Superior temporal gyrus (tissue), 1 donor: ENCODE data around the gene FKBP1B.
"Not testable (repeated sequence)": the region's sequence is repeated elsewhere in the genome, so short reads cannot be mapped to it uniquely, and the experiment has no call there.

Experiments
- DNase-seq: peaks from one replicate; pipeline ENCODE4 v3.0.0-alpha.2; 2016; ENCODE audit errors: extremely low spot score

Gene FKBP1B

DNA sequence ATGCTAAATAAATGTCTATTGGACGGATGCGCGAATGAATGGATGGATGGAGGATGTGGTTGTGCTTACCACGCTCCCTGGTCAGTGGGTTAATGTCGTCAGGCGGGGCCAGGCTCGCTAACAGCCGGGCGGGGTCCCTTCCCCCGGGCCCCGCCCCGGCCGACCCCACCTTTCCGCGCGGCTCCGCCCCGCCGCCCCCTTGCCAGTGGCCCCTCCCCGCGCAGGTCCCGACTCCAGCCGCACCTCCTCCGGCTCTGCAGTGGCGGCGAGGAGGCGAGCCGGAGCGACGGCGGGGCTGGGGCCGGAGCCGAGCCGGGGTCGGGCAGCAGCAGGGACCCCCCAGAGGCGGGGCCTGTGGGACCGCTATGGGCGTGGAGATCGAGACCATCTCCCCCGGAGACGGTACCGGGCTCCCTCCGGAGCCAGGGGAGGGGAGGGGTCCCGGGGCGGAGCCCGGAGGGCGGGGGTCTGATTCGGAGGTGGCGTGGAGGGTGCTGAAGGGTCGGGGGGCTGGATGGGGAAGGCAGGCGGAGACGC, at the start of gene FKBP1B:
TSS of gene FKBP1B (plus strand) at position 257 of the 537 bp plus-strand sequence. CDS start at position 366, 109 bp downstream.
- DNase-seq = no peak

DNA sequence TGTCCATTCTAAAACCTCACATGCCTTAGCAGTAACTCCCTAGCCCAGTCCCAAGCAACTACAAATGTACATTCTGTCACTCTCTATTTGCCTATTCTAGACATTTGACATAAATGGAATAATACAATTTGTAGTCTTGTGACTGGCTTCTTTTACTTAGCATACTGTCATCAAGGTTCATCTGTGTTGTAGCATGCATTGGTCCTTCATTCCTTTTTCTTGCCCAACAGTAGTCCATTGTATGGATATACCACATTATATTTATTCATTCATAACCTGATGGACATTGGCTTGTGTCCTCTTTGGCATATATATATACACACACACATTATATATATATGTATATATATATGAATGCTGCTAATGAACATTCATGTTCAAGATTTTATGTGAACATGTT, 41.8 kb upstream of the FKBP1B start:
- no peak for DNase-seq

DNA sequence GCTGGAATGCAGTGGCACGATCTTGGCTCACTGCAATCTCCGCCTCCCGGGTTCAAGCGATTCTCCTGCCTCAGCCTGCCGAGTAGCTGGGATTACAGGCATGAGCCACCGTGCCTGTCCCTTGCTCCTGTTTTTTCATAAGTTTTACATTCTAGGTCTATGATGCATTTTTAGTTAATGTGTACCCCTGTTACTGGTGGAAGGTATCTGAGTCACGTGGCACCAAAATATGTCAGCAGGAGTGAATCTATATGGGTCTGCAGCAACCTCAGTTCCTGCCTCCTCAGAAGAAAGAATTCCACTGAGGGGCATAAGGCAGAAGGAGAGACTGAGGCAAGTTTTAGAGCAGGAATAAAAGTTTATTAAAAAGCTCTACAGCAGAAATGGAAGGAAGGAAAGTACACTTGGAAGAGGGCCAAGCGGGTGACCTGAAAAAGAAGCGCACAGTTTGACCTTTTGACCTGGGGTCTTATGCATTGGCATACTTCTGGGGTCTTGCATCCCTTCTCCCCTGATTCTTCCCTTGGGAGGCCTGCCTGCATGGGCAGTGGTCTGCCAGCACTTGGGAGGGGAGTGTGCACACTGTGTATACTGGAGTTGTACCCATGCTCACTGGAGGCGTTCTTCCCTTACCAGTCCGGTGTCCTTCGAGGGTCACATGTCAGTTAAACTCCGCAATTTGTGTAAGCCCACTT, 40.7 kb upstream of the FKBP1B start:
- no peak for DNase-seq

DNA sequence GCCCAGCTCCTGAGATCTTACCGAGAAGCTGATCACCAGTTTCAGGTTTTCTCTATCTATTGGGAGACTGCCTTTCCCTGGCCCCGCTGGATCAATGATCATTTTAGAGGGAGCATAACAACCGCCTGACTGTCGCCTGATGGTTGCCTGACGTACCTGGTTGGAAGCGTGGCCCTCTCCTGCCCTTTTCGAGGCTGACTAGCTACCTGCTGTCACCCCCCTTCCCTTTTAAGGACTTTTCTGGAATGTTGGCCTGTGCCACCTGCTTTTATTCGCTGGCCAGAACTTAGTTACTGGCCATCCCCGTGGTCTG, 40.2 kb upstream of the FKBP1B start:
- no peak for DNase-seq

DNA sequence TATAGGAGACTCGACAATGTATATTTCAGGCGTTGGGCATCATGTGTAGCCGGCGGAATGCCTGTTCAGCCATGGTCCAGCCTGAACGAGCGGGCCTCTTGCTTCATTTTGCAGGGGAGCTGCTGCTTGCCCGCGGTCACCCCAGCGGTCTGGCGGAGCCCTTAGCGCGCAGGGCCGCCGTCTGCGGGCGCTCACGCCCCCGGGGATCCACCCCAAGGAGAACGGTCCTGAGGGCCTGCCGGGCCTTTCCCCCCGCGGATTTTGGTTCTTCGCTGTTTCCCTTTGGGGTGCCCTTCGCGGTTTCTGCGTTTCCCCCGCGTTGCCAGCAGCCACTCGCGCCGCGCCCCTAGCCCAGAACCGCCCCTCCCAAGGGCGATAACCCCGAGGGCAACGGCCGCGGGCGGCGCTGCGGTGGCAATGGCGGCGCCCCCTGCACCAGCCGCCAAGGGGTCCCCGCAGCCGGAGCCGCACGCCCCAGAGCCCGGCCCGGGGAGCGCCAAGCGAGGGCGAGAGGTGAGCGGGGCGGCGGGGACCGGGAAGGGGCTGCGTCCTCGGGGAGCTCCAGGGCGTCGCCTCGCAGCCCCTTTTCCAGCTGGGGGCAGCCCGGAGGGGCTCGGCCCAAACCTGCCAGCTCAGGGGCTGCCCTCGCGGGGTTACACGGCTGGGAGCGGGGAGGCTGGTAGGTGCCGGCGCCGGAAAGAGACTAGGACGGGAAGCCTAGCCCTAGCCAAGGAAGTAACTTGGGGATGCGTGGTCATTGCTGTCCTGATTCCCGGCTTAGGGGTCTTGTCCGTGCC, 39.7 kb upstream of the FKBP1B start, which contains the start of gene MFSD2B:
TSS of gene MFSD2B (plus strand) at position 406 of the 797 bp plus-strand sequence. CDS start at position 418, 12 bp downstream.
- no peak for DNase-seq

DNA sequence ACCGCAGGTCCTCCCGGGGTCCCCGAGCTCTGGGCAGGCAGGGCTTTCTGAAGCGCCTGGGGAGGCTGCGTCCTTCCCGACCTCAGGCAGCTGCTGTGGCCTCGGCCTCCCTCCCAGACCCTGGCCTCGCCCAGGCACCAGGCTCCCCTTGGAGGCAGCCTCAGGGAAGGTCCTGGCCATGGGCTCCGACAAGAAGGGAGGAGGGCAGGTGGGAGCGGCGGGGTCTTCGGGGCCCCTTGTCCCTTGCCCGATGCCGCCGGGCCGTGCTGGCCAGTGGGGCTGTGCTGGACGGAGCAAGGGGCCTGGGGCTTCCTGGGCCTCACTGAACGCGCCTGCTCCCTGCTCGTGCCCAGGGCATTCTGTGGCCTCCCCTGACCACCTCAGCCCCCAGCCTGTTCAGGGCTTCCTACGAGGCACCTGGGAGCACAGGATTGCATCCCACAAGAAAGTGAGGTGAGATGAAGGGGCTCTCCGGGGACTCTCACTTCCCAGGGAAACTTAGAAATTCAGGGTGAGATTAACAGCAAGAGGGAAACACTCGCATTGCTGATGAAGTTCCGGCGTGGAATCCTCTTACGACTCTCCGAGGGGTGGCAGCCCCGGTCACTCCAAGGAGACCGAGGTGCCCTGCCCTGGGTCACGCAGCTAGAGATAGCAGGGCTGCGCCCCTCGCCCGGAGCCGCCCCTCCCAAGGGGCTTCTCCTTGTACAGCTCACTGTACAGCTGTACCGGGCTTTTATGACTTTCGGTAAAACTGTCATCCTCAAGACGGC, 38.9 kb upstream of the FKBP1B start:
- no peak for DNase-seq

DNA sequence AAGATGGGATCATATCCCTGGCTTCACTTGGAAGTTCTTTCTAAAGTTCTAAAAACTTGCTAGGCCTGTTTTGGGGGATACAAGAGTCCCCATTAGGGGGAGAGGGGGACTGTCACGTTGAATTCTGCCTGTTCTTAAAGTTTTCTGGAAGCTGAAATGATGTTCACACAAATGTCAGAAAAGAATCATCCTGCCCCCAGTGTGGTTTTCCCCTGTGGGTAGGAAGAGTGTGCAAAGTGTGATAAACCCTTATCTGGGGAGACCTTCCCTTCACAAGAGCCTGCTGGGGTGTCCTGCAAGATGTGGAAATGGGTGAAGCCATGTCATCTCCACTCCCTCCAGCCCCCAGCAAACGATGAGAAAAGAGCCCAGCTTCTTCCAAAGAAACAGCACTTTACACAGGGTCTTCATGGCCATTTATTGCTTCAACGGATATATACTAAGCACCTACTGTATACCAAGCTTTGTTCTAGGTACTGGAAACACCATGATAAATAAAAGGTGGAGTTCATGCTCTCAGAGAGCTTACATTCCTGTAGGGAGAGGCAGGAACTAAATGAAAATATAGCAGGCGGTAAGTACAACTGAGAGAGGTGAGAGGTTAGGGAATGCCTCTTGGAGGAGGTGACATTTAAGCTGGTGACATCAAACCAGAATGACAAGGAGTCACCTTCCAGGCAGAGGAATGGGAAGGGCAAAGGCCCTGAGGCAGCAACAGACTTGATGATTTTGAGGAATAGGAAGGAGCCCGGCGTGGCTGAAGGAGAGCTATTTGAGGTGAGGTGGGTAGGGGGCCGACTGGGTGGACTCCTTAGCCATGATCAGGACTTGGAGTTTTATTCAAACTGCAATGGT, 38.1 kb upstream of the FKBP1B start:
- no peak for DNase-seq

DNA sequence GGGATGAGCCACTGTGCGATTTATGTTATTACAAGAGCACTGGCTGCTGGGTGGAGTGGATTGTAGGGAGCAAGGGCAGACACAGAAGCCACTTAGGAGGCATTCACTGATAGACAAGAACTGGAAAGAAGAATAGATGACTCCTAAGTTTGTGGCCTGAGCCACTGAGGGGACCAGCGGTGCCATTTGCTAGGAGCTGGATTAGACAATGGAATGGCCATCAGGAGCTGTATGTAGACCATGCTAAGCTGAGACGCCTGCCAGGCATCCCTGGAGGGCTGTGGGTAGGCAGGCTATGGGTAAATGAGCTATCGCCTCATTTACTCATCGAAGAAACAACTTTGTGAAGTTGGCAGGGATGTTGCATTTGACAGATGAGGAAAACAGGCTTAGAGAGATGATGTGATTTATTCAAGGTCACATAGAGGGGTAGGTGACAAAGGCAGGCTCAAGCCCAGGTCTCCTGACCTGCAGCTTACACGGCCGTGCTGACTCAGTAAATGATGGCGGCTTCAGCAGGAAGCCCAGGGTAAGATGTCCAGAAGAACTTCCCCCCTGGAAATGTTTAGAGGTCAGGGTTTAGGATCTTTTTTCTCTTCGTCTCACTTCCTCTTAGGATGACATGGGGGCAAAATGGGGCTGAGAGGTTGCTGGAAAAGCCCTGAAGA, 36.9 kb upstream of the FKBP1B start:
- no peak for DNase-seq

DNA sequence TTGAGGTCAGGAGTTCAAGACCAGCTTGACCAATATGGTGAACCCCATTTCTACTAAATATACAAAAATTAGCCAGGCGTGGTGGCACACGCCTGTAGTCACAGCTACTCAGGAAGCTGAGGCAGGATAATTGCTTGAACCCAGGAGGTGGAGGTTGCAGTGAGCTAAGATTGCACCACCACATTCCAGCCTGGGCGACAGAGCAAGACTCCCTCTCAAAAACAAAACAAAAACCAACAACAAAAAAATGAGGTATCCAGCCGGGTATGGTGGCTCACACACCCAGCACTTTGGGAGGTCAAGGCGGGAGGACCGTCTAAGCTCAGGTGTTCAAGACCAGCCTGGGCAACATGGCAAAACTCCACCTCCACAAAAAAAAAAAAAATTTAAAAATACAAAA, 34.6 kb upstream of the FKBP1B start:
- DNase-seq = not testable (repeated sequence)

DNA sequence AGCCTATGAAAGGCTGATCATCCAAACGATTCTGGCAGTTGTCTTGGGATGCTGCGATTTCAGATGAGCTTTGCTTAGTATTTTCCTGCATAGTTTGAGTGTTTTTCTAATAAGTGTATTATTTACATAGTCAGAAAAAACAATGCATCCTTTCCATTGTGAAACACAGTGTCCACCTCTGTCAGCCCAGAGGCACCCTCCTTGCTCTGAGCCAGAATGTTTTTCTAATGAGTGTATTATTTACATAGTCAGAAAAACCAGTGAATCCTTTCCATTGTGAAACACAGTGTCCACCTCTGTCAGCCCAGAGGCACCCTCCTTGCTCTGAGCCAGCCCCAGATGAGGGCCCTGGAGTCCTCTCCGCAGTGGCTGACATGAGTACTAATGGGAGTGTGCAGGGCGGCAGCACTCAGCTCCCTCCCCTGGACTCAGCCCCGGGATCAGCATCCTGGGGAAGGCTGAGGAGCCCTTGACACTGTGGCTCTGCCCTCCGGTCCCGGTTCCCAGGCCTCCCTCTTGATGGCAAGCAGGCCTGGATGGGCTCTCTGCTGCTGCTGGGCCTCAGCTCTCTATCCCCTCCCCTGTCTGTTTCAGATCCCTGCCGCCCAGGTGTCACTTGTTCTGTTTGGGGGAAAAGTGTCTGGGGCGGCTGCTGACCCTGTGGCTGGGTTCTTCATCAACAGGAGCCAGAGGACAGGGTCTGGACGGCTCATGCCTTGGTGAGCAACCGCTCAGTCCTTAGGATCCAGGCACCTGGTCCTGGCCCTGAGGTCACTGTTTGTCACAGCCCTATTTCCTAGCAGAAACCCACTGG, 33.8 kb upstream of the FKBP1B start:
- no peak for DNase-seq

DNA sequence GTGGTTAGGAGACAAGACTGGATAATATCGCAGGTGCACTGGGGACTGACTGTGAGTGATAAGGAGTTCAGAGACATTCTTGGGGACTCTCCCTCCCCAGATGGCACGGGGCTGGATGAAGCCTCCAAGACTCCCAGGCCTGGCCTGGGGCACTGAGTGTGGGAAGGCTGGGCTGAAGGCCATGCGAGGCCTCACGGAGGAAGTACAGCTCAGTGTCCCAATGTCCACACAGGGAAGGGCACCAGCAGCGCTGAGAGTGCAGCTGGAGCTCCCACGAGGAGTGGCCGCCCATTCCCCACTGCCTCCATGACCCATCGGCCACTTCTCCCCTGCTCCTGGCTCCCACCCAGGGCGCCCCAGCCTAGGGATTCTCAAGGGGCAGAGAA, 33.2 kb upstream of the FKBP1B start:
- DNase-seq = no peak

DNA sequence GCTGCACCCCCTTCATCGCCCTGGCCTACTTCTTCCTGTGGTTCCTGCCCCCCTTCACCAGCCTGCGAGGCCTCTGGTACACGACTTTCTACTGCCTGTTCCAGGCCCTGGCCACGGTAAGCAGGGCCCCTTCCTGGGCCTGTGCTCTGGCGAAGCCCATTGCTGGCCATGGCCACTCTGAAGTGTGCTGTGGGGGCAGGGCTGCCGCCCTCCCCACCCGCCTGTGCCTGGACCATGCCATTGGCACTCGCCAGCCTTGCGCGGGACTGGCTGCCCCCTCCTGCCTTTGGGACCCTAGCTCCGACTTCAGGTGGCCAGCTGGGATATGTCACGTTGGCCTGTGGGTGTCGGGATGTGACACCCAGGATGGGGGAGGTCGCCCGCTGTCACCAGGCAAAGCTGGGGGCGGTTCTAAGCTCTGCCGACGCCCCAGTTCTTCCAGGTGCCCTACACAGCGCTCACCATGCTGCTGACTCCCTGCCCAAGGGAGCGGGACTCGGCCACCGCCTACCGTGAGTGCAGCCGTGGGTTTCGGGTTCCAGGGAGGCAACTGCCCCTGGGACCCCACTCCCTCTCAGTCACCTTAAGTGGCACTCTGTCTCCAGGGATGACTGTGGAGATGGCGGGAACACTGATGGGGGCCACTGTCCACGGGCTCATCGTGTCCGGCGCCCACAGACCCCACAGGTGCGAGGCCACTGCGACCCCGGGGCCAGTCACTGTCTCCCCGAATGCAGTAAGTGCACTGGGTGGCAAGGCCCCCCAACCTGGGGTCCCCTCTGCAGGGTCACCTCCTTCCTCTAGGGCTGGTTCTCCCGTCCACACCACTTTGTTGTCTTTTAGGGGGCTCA, 32.5 kb upstream of the FKBP1B start:
- no peak for DNase-seq

DNA sequence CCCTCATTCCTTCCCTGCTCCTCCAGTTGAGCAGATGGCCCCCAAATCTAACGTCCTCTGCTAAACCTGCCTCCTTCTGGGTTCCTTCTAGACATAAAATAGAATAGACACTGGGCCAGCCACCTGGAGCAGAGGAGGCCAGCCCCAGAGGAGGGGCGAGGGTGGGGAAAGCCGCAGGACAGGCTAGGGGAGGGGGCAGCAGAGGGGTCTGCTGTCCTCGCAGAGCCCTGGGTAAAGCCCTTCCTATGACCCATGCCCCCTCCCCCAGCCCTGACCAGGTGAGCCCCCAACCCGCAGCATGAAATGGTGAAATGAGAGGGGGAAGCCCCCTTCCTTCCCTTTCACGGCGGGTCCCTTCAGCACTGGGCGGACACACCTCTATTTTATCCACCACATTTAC, 31.8 kb upstream of the FKBP1B start:
- no peak for DNase-seq

DNA sequence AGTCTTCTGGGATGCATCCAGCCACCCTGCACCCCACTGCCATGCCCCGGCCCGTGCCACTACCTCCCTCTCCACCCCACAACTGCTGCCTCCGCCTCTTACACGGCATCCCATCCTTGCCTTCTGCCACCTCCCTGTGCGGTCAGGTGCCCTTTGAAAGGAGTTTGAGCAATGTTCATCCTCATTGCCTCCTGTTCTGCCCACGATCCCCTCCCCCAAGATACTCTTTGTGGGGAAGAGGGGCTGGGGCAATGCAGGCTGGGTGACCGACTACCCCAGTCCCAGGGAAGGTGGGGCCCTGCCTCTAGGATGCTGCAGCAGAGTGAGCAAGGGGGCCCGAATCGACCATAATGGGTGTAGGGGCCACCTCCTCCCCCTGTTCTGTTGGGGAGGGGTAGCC, 31.3 kb upstream of the FKBP1B start:
- no peak for DNase-seq

DNA sequence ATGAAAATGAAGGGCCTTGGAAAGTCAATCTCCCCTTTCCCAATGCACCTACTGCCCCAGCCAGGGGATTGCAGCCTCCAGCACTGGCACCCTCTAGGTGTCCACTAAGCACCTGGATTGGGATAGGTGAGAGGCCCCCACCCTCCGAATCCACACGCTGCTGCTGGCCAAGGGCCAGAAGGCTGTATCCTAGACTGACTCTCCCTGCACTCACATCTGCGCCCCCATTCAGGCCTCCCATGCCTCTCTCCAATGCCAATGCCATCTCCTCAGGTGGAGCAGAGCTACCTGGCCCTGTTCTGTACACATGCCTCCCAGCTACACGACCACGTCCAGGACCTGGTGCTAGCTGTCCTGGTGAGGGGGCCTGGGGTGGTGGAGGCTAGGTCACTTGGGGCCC, 29.8 kb upstream of the FKBP1B start:
- DNase-seq = no peak

DNA sequence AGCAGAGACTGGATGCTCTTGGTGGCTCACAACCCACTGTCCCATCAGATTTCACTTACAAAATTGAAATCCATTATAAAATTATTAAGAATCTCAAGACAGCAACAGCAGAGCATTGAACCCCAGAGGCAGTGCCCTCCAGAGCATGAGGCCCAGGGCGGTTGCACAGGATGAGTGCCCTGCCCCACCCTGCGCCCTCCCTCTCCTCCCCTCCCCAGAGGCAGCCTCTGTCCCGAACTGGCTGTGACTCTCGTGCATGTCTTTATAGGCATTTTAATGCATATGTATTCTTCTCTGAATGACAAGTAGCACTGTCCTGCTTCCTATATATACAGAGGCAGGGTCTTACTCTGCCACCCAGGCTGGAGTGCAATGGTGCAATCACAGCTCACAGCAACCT, 29.3 kb upstream of the FKBP1B start:
- DNase-seq = no peak

DNA sequence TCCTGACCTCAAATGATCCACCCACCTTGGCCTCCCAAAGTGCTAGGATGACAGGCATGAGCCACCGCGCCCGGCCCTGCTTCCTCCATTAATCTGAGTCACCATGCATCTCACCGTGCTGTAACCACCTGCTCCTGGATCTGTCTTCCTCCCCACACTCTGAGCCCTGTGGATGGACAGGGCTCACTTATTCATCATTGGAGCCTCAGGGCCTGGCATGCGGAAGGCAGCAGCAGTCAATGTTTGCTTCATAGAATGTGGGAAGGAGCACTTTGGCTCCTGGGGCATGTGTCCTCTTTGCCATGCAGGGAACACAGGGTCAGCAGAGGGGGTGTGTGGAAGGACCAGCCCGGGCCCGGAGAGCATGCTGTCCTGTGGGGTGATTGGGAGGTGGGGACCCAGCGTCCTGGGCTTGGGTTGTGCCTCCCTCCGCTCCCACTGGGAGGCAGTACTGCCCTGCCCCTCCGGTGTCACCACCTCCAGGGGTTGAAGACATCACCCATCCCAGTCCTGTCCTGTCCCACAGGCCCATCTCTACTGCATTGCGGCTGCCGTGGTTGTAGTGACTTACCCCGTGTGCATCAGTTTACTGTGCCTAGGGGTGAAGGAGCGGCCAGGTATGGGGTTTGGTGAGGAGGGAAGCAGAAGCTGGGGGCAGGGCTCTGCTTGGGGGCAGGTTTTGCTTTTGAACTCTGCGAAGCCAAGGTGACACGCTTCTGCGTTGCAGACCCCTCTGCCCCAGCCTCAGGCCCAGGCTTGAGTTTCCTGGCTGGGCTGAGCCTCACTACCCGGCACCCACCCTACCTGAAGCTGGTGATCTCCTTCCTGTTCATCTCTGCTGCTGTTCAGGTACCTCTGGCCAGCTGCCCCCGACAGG, 28.2 kb upstream of the FKBP1B start:
- DNase-seq = no peak
